GM12872 (cell line): Measurements from ENCODE around the gene PLK5.

Source experiments
- CTCF ChIP-seq: IDR thresholded peaks from 3 replicates; pipeline ENCODE4 v1.5.1; 2011; ENCODE audit warnings: low read depth, mild to moderate bottlenecking, low read length, moderate library complexity; ENCODE audit not compliant: insufficient read depth

PLK5 gene

GRCh38 chr19:1495051-1495798 lies 28.7 kb upstream of the PLK5 start:
- no peak for TF ChIP-seq CTCF

DNA sequence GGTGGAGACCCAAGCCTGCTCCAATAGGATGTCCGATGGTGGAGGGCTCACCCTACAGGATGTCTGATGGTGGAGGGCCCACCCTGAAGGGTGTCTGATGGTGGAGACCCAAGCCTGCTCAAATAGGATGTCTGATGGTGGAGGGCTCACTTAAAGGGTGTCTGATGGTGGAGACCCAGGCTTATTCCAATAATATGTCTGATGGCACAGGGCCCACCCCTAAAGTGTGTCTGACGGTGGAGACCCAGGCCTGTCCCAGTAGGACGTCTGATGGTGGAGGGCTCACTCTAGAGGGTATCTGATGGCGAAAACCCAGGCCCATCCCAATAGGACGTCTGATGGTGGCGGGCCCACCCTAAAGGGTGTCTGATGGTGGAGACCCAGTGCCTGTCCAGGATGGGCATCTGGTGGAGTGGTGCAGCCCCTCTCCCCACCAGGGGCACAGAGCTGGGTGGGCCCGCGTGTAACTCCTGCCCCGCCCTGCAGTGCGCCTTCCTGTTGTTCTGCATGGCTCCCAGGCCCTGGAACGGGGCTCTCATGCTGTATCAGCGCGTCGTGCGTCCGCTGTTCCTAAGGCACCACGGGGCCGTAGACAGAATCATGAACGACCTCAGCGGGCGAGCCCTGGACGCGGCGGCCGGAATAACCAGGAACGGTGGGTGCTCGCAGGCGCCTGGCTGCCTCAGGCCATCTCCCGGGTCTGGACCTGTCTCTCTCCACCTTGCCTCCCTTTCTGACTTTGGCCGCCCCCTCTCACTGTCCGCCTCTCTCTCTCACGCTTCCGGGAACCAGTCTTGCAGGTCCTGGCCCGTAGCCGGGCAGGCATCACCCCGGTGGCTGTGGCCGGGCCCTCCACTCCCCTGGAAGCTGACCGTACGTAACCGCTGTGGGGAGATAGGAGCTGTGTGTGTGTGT lies 27.8 kb upstream of the PLK5 start:
- no peak for TF ChIP-seq CTCF

- no peak for TF ChIP-seq CTCF
Observed at GRCh38 chr19:1496714-1497577, 26.9 kb upstream of the PLK5 start.

- no peak for TF ChIP-seq CTCF
Observed at GRCh38 chr19:1497578-1498235, 26.2 kb upstream of the PLK5 start.

DNA sequence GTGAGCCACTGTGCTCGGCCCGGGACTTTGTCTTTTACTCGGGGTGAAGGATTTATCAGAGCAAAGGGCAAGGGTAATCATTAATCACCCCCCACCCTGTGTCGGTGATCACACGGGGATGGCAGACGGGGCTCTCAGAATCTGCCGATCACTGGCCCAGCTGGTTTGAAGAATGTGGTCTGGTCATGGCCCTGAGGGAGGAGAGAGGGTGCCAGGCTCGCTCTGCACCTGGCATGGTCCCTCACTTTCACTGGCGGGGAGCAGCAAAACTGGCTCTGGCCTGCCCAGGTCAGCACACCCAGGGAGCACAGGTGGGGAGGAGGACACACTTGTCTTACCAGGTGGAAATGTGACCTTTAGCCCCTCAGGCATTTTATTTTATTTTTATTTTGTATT lies 22.7 kb upstream of the PLK5 start:
- no peak for TF ChIP-seq CTCF

DNA sequence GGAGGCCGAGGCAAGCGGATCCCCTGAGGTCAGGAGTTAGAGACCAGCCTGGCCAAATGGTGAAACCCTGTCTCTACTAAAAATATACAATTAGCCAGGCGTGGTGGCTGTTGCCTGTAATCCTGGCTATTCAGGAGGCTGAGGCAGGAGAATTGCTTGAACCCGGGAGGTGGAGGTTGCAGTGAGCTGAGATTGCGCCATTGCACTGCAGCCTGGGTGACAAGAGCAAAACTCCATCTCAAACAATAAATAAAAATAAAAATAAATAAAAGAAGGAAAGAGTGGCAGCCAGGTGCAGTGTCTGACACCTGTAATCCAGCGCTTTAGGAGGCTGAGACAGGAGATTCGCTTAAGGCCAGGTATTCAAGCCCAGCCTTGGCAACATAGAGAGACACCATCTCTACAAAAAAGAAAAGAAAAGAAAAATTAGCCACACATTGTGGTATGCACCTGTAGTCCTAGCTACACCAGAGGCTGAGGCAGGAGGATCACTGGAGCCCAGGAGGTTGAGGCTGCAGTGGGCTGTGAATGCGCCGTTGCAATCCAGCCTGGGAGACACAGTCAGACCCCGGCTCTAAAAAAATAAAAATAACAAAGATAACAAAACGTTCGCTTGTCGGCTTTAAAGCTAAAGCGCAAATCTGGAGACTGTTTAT lies 21.3 kb upstream of the PLK5 start:
- TF ChIP-seq CTCF: no peak
